Ascending aorta (tissue), 2 donors: ENCODE data around the gene STPG4. TPM values are rescaled to one million over a fixed set of nuclear protein-coding genes. Genes with fewer than 3 reads are reported as not detected.

ENCODE experiments used
- DNase-seq, 2 donors: peaks; one replicate each; pipeline ENCODE4 v3.0.0-alpha.2; 2019; ENCODE audit warnings: low spot score in 2 of 2
- H3K27ac ChIP-seq, 2 donors: fragments of 200-600 bp; sonication (generic); one replicate each; pipeline ENCODE4 v1.5.1; 2016 to 2017; ENCODE audit warnings: mild to moderate bottlenecking in 1 of 2
- H3K27me3 ChIP-seq: fragments of 200-600 bp; sonication (generic); one replicate; pipeline ENCODE4 v1.5.1; 2017
- H3K36me3 ChIP-seq, 2 donors: fragments of 200-600 bp; sonication (generic); one replicate each; pipeline ENCODE4 v1.5.1; 2016
- H3K4me1 ChIP-seq, 2 donors: fragments of 200-600 bp; sonication (generic); one replicate each; pipeline ENCODE4 v1.5.1; 2016 to 2017; ENCODE audit warnings: mild to moderate bottlenecking in 1 of 2
- H3K4me3 ChIP-seq, 2 donors: fragments of 200-600 bp; sonication (generic); one replicate each; pipeline ENCODE4 v1.5.1; 2016 to 2017; ENCODE audit warnings: mild to moderate bottlenecking in 1 of 2
- H3K9me3 ChIP-seq, 2 donors: fragments of 200-600 bp; sonication (generic); one replicate each; pipeline ENCODE4 v1.5.1; 2016
- CTCF ChIP-seq, 3 experiments: fragments of 200-600 bp in 2 of 3; fragments of 450-650 bp in 1 of 3; sonication (generic) in 2 of 3; IDR thresholded peaks; one replicate each; pipeline ENCODE4 v1.5.1; 2016 to 2019; ENCODE audit warnings: antibody characterized with exemption in 3 of 3, mild to moderate bottlenecking in 1 of 3, moderate library complexity in 1 of 3
- intact Hi-C: fragments of 100-400 bp; cut with DNase I; formaldehyde crosslinking; loops from one replicate; pipeline ENCODE4 v1.15.1; 2023
- total RNA-seq: library from RNA; depleted of rRNA; stranded (reverse); fragments of >200 nt; gene quantifications from one replicate; pipeline ENCODE4 v1.1.0, GENCODE V29; 2016

The STPG4 gene
- total RNA-seq, 1 donor from 2014 or later = not detected

- no peak for TF ChIP-seq CTCF (IDR thresholded peaks at IDR 0.05)
- no peak overlapping the region for H3K4me3 ChIP-seq
- H3K27me3 ChIP-seq = no peaks in the 10 kb centered on the region
- intact Hi-C loops = no loop called here
- H3K4me1 ChIP-seq = peaks cover 0 to 9% of the 10 kb centered on the region in 2 donors
- DNase-seq = no peak
- H3K9me3 ChIP-seq = no peaks in the 10 kb centered on the region
- H3K27ac ChIP-seq = no peak overlapping the region
- no peaks in the 10 kb centered on the region for H3K36me3 ChIP-seq
Observed at GRCh38 chr2:47093626-47094025, 61.5 kb downstream of the STPG4 start.

GRCh38 chr2:47092465-47092864, 62.6 kb downstream of the STPG4 start:
- Histone ChIP-seq H3K27me3 (no peaks in the 10 kb centered on the region), H3K36me3 (no peaks in the 10 kb centered on the region), H3K27ac (no peak overlapping the region), H3K4me3 (no peak overlapping the region), H3K9me3 (no peaks in the 10 kb centered on the region), H3K4me1 (peaks cover 0 to 14% of the 10 kb centered on the region in 2 donors)
- no peak for DNase-seq
- intact Hi-C loops = no loop called here
- no peak for TF ChIP-seq CTCF (IDR thresholded peaks at IDR 0.05)

- no peak for TF ChIP-seq CTCF (IDR thresholded peaks at IDR 0.05)
- H3K9me3 ChIP-seq = no peaks in the 10 kb centered on the region
- H3K27ac ChIP-seq = no peak overlapping the region
- H3K36me3 ChIP-seq = no peaks in the 10 kb centered on the region
- H3K4me1 ChIP-seq = peaks cover 0 to 19% of the 10 kb centered on the region in 2 donors
- no peak overlapping the region for H3K4me3 ChIP-seq
- no peaks in the 10 kb centered on the region for H3K27me3 ChIP-seq
- no peak for DNase-seq
- intact Hi-C loops = no loop called here
Observed at GRCh38 chr2:47091118-47091517, 64.0 kb downstream of the STPG4 start.

- DNase-seq = no peak
- no peak for TF ChIP-seq CTCF (IDR thresholded peaks at IDR 0.05)
- Histone ChIP-seq H3K27ac (no peak overlapping the region), H3K4me1 (peaks cover 0 to 19% of the 10 kb centered on the region in 2 donors), H3K27me3 (no peaks in the 10 kb centered on the region), H3K36me3 (no peaks in the 10 kb centered on the region), H3K4me3 (no peak overlapping the region), H3K9me3 (no peaks in the 10 kb centered on the region)
- intact Hi-C loops = loop anchor here (5.0 kb wide), 1 partner anchor 1258 kb away; no protein-coding TSS in a partner anchor
Observed at GRCh38 chr2:47089083-47089464, 66.0 kb downstream of the STPG4 start.

- H3K9me3 ChIP-seq = no peaks in the 10 kb centered on the region
- DNase-seq = no peak
- intact Hi-C loops = loop anchor here (5.0 kb wide), 1 partner anchor 1259 kb away; no protein-coding TSS in a partner anchor
- H3K4me3 ChIP-seq = no peak overlapping the region
- H3K27me3 ChIP-seq = no peaks in the 10 kb centered on the region
- peaks cover 0 to 19% of the 10 kb centered on the region in 2 donors for H3K4me1 ChIP-seq
- no peak for TF ChIP-seq CTCF (IDR thresholded peaks at IDR 0.05)
- H3K36me3 ChIP-seq = no peaks in the 10 kb centered on the region
- H3K27ac ChIP-seq = no peak overlapping the region
Observed at GRCh38 chr2:47088371-47089082, 66.6 kb downstream of the STPG4 start.
